ENCODE data around the gene GRK3. TPM values are rescaled to one million over a fixed set of nuclear protein-coding genes. Genes with fewer than 3 reads are reported as not detected.
"Not testable (repeated sequence)": the region's sequence is repeated elsewhere in the genome, so short reads cannot be mapped to it uniquely, and the experiment has no call there.

Gene GRK3
- total and polyA plus RNA-seq, 2 of the 4 experiments (the other 2 are of a cell fraction), result 0.58 to 1.6 TPM

- Histone ChIP-seq H2BK120ac (ENCODE audit: low read depth, low read length) (no peak overlapping the region), H2AFZ (replicated peaks; ENCODE audit: low read length, poor library complexity) (no peak overlapping the region), H3K4me3 (ENCODE audit: insufficient read depth, low read depth, low read length) (no peak overlapping the region), H3K4me1 (ENCODE audit: control insufficient read depth, insufficient read depth, low read length) (no peaks in the 10 kb centered on the region), H3K9me1 (ENCODE audit: insufficient read depth, low read length) (no peaks in the 10 kb centered on the region; the same call in 1 of the 2 replicates), H3K18ac (ENCODE audit: low read depth, low read length) (no peak overlapping the region), H3K4me2 (ENCODE audit: low read depth, low read length) (no peak overlapping the region), H3K9ac (ENCODE audit: low read depth, low read length) (no peak overlapping the region), H3K27ac (ENCODE audit: insufficient read depth, low read length) (no peak overlapping the region), H4K8ac (ENCODE audit: low read depth in 2 of 2, low read length in 2 of 2) (no peak overlapping the region), H2AK5ac (ENCODE audit: low read depth, low read length) (no peak overlapping the region), H4K5ac (ENCODE audit: low read depth, low read length) (no peak overlapping the region), H2BK15ac (ENCODE audit: low read depth, low read length) (no peak overlapping the region), H3K14ac (replicated peaks; ENCODE audit: low read depth, low read length) (no peak overlapping the region), H2BK20ac (ENCODE audit: low read depth, low read length) (no peak overlapping the region), H2AK9ac (replicated peaks; ENCODE audit: low read depth, low read length, poor library complexity) (no peak overlapping the region), H2BK5ac (ENCODE audit: low read depth, low read length, poor library complexity, severe bottlenecking) (no peak overlapping the region), H3K27me3 (ENCODE audit: control insufficient read depth, insufficient read depth, low read length) (no peaks in the 10 kb centered on the region; the same call in 1 of the 2 replicates), H3K4ac (ENCODE audit: low read depth, low read length) (no peak overlapping the region), H4K91ac (ENCODE audit: insufficient read depth, low read depth, low read length) (no peak overlapping the region), H3K36me3 (ENCODE audit: control insufficient read depth, insufficient read depth, low read length) (no peaks in the 10 kb centered on the region), H3K56ac (ENCODE audit: extremely low read depth, insufficient read depth, low read length) (no peak overlapping the region), H4K20me1 (ENCODE audit: insufficient read depth, low read length) (no peaks in the 10 kb centered on the region), H3K23ac (ENCODE audit: low read depth, low read length) (no peak overlapping the region), H3K79me1 (ENCODE audit: low read depth in 1 of 2, low read length in 2 of 2) (no peaks in the 10 kb centered on the region; a peak in 1 of 4 replicates), H3K9me3 (ENCODE audit: control insufficient read depth, insufficient read depth, low read length) (no peaks in the 10 kb centered on the region)
- DNase-seq (no peak), ATAC-seq (ENCODE audit: low read depth) (no peak)
- no CpG with 5 or more reads among the region's 6 CpGs for WGBS, 2 experiments (ENCODE audit: extremely low coverage in 2 of 2, insufficient read length in 1 of 2)
- dilution Hi-C loops (cut with HindIII; ENCODE audit: low sequenced_read_pairs, unreplicated experiment), result no loop called here
- intact Hi-C loops (cut with micrococcal nuclease), result no loop called here
- BruUV-seq (replicated peaks), result no TSS peak
- in situ Hi-C loops (cut with MboI; ENCODE audit: low sequenced_read_pairs), result no loop called here
- ChIA-PET CTCF (no interaction called here), POLR2A (ENCODE audit: unreplicated experiment) (no interaction called here)
- no peak for TF ChIP-seq SMC3 (IDR thresholded peaks at IDR 0.05; ENCODE audit: low read depth, low read length)
- TF ChIP-seq, protein P1, sequence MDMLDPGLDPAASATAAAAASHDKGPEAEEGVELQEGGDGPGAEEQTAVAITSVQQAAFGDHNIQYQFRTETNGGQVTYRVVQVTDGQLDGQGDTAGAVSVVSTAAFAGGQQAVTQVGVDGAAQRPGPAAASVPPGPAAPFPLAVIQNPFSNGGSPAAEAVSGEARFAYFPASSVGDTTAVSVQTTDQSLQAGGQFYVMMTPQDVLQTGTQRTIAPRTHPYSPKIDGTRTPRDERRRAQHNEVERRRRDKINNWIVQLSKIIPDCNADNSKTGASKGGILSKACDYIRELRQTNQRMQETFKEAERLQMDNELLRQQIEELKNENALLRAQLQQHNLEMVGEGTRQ (IDR thresholded peaks at IDR 0.05; ENCODE audit: low read depth, low read length), result no peak
- no peak for TF ChIP-seq MAFK (IDR thresholded peaks at IDR 0.05; ENCODE audit: low read depth, low read length)
These were observed 60.0 kb downstream of the GRK3 start for GRCh38 chr22:25624476-25624875.

DNA sequence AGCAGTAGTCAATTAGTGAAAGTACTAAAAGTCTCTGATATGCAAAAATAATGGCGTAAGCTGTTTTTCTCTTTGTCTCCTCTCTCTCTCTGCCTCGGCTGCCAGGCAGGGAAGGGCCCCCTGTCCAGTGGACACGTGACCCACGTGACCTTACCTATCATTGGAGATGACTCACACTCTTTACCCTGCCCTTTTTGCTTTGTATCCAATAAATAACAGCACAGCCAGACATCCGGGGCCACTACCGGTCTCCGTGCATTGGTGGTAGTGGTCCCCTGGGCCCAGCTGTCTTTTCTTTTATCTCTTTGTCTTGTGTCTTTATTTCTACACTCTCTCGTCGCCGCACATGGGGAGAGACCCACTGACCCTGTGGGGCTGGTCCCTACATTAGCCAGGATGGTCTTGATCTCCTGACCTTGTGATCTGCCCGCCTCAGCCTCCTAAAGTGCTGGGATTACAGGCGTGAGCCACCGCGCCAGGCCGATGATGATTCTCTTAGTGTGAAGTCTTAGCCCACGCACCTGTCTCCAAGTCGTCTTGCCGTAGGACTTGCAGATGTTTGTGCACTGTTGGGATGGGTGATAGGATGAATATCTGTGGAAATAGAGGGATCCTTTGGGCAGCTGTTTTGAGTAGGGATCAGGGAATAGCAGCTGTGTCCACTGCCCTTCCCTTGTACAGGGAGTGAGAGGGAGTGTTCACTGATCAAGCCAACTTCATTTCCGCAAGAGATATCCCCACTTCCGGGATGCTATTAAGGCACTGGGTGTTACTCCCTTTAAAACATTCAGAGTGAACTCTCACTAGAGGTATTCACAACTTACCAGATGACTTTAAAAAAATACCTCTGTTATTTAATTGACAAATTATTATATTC, 61.5 kb downstream of the GRK3 start:
- H3K4me1 ChIP-seq (ENCODE audit: control insufficient read depth, insufficient read depth, low read length); POLR2A ChIA-PET (ENCODE audit: unreplicated experiment); H3K4me3 ChIP-seq (ENCODE audit: insufficient read depth, low read depth, low read length); H3K14ac ChIP-seq (replicated peaks; ENCODE audit: low read depth, low read length); H3K9ac ChIP-seq (ENCODE audit: low read depth, low read length); H3K23ac ChIP-seq (ENCODE audit: low read depth, low read length); H2BK15ac ChIP-seq (ENCODE audit: low read depth, low read length); H4K20me1 ChIP-seq (ENCODE audit: insufficient read depth, low read length); H3K4me2 ChIP-seq (ENCODE audit: low read depth, low read length); CTCF ChIA-PET; H3K27ac ChIP-seq (ENCODE audit: insufficient read depth, low read length); H3K4ac ChIP-seq (ENCODE audit: low read depth, low read length); H2AK9ac ChIP-seq (replicated peaks; ENCODE audit: low read depth, low read length, poor library complexity); H2BK120ac ChIP-seq (ENCODE audit: low read depth, low read length); H4K5ac ChIP-seq (ENCODE audit: low read depth, low read length); H3K9me3 ChIP-seq (ENCODE audit: control insufficient read depth, insufficient read depth, low read length); H3K18ac ChIP-seq (ENCODE audit: low read depth, low read length); H3K9me1 ChIP-seq (ENCODE audit: insufficient read depth, low read length); H3K79me1 ChIP-seq (ENCODE audit: low read depth in 1 of 2, low read length in 2 of 2); in situ Hi-C loops (cut with MboI; ENCODE audit: low sequenced_read_pairs); H2AFZ ChIP-seq (replicated peaks; ENCODE audit: low read length, poor library complexity); intact Hi-C loops (cut with micrococcal nuclease); H2BK20ac ChIP-seq (ENCODE audit: low read depth, low read length); H4K8ac ChIP-seq (ENCODE audit: low read depth in 2 of 2, low read length in 2 of 2); H3K27me3 ChIP-seq (ENCODE audit: control insufficient read depth, insufficient read depth, low read length); H3K56ac ChIP-seq (ENCODE audit: extremely low read depth, insufficient read depth, low read length); H4K91ac ChIP-seq (ENCODE audit: insufficient read depth, low read depth, low read length); H3K36me3 ChIP-seq (ENCODE audit: control insufficient read depth, insufficient read depth, low read length); BruUV-seq (replicated peaks); H2AK5ac ChIP-seq (ENCODE audit: low read depth, low read length); DNase-seq; ATAC-seq (ENCODE audit: low read depth); dilution Hi-C loops (cut with HindIII; ENCODE audit: low sequenced_read_pairs, unreplicated experiment); H2BK5ac ChIP-seq (ENCODE audit: low read depth, low read length, poor library complexity, severe bottlenecking): not testable (repeated sequence)
- 86% methylated on average over 9 of the region's 20 CpGs; no CpG with 5 or more reads in 1 of the 2 experiments for WGBS, 2 experiments (ENCODE audit: extremely low coverage in 2 of 2, insufficient read length in 1 of 2)

All from IMR-90 (cell line).